ENCODE results near the gene TTN. TPM values are rescaled to one million over a fixed set of nuclear protein-coding genes. Genes with fewer than 3 reads are reported as not detected.

Gene TTN
- polyA plus RNA-seq (2013, experiment 1 of 2) = 0.03 TPM
- 0.01 TPM for polyA plus RNA-seq (2013, experiment 2 of 2)

DNA sequence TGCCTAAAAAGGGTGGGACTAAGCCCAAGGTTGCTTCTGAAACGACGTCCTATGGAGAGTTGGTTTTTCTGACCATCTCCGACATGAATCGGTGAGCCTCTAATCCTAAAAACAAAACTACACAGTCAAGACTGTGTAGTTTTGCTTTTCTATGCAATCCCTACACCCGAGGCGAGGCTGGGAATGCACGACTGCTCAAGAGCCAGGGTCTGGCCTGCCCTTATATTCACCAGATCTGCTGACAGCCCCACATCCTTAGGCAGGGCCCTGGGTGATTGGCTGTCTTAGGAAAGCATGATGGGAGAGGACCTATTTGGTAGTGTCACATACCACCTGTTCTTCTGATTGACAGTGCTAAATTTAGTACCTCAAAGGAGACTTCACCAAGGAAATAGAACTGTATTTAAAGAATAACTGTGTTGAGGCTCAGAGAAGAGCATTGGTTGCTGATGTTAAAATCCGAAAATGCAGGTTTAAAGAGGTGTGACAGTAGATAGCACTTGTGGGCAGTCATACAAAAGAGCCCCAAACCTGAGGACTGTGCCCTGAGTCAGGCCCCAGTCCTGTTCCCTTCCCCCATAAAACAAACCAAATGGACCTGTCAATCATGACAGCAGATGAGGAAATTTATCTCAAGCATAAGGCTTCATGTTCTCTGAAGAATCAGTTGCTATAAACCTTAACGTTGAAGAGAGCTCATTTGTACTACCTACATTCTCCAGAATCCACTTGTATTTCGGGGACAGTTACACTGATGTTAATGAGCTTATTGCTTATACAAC, at the start of gene TTN:
TTN (minus strand) TSS at position 197 of the 782 bp plus-strand sequence. CDS start 2,781 bp downstream, outside the sequence.
- Histone ChIP-seq H3K23ac (ENCODE audit: low read length in 2 of 2) (no peak within 1 kb of the TSS), H3K4ac (ENCODE audit: low read depth in 1 of 2, low read length in 2 of 2) (no peak within 1 kb of the TSS), H3K4me2 (ENCODE audit: low read length, poor library complexity, severe bottlenecking) (no peak within 1 kb of the TSS), H3K27me3 (ENCODE audit: control insufficient read depth in 1 of 2, insufficient read depth in 1 of 2, low read length in 2 of 2) (no peaks in the 10 kb centered on the region), H2AK5ac (ENCODE audit: low read length, severe bottlenecking) (no peak within 1 kb of the TSS), H2BK120ac (ENCODE audit: low read depth, low read length) (no peak within 1 kb of the TSS), H3K14ac (ENCODE audit: low read length in 2 of 2) (no peak within 1 kb of the TSS), H2AFZ (ENCODE audit: low read depth, low read length) (no peak within 1 kb of the TSS), H3K4me3 (ENCODE audit: insufficient read depth in 1 of 2, low read depth in 1 of 2, low read length in 2 of 2) (no peak within 1 kb of the TSS), H3K9me3 (ENCODE audit: control insufficient read depth, low read length) (no peaks in the 10 kb centered on the region), H3K9ac (ENCODE audit: low read length) (no peak within 1 kb of the TSS), H2BK5ac (ENCODE audit: low read depth, low read length, poor library complexity, severe bottlenecking) (no peak within 1 kb of the TSS), H3K79me1 (replicated peaks; ENCODE audit: low read length, poor library complexity, severe bottlenecking) (no peaks in the 10 kb centered on the region), H3K18ac (ENCODE audit: low read depth in 1 of 2, low read length in 2 of 2) (no peak within 1 kb of the TSS), H2BK15ac (ENCODE audit: low read depth, poor library complexity, severe bottlenecking) (no peak within 1 kb of the TSS), H4K8ac (ENCODE audit: low read length) (no peak within 1 kb of the TSS), H3K4me1 (ENCODE audit: control insufficient read depth, insufficient read depth, low read depth, low read length) (no peaks in the 10 kb centered on the region), H3K27ac (ENCODE audit: low read length, poor library complexity, severe bottlenecking) (no peak within 1 kb of the TSS), H2BK12ac (ENCODE audit: low read length in 2 of 2) (no peak within 1 kb of the TSS), H3K36me3 (ENCODE audit: control insufficient read depth in 1 of 2, insufficient read depth in 2 of 2, low read depth in 1 of 2, low read length in 2 of 2) (no peaks in the 10 kb centered on the region), H4K91ac (ENCODE audit: low read length) (no peak within 1 kb of the TSS)
- DNase-seq = no peak
- WGBS = 83% methylated on average over 10 of the region's 10 CpGs

GRCh38 chr2:178855151-178855550, 47.9 kb upstream of the TTN start:
- DNase-seq = no peak
- Histone ChIP-seq H3K4me3 (ENCODE audit: insufficient read depth in 1 of 2, low read depth in 1 of 2, low read length in 2 of 2) (no peak overlapping the region), H4K8ac (ENCODE audit: low read length) (no peak overlapping the region), H2BK5ac (ENCODE audit: low read depth, low read length, poor library complexity, severe bottlenecking) (no peak overlapping the region), H3K27ac (ENCODE audit: low read length, poor library complexity, severe bottlenecking) (no peak overlapping the region), H3K4me2 (ENCODE audit: low read length, poor library complexity, severe bottlenecking) (no peak overlapping the region), H2BK120ac (ENCODE audit: low read depth, low read length) (no peak overlapping the region), H3K27me3 (ENCODE audit: control insufficient read depth in 1 of 2, insufficient read depth in 1 of 2, low read length in 2 of 2) (no peaks in the 10 kb centered on the region), H3K9me3 (ENCODE audit: control insufficient read depth, low read length) (no peaks in the 10 kb centered on the region), H3K9ac (ENCODE audit: low read length) (no peak overlapping the region), H4K91ac (ENCODE audit: low read length) (no peak overlapping the region), H3K18ac (ENCODE audit: low read depth in 1 of 2, low read length in 2 of 2) (no peak overlapping the region), H3K14ac (ENCODE audit: low read length in 2 of 2) (no peak overlapping the region), H3K23ac (ENCODE audit: low read length in 2 of 2) (no peak overlapping the region), H3K79me1 (replicated peaks; ENCODE audit: low read length, poor library complexity, severe bottlenecking) (no peaks in the 10 kb centered on the region), H3K36me3 (ENCODE audit: control insufficient read depth in 1 of 2, insufficient read depth in 2 of 2, low read depth in 1 of 2, low read length in 2 of 2) (no peaks in the 10 kb centered on the region), H2BK12ac (ENCODE audit: low read length in 2 of 2) (no peak overlapping the region), H2BK15ac (ENCODE audit: low read depth, poor library complexity, severe bottlenecking) (no peak overlapping the region), H2AK5ac (ENCODE audit: low read length, severe bottlenecking) (no peak overlapping the region), H3K4ac (ENCODE audit: low read depth in 1 of 2, low read length in 2 of 2) (no peak overlapping the region), H2AFZ (ENCODE audit: low read depth, low read length) (no peak overlapping the region), H3K4me1 (ENCODE audit: control insufficient read depth, insufficient read depth, low read depth, low read length) (no peaks in the 10 kb centered on the region)

GRCh38 chr2:178848335-178848734, 41.1 kb upstream of the TTN start:
- Histone ChIP-seq H3K27ac (ENCODE audit: low read length, poor library complexity, severe bottlenecking) (no peak overlapping the region), H3K4me2 (ENCODE audit: low read length, poor library complexity, severe bottlenecking) (no peak overlapping the region), H3K9me3 (ENCODE audit: control insufficient read depth, low read length) (no peaks in the 10 kb centered on the region), H2BK120ac (ENCODE audit: low read depth, low read length) (no peak overlapping the region), H3K79me1 (replicated peaks; ENCODE audit: low read length, poor library complexity, severe bottlenecking) (no peaks in the 10 kb centered on the region), H3K9ac (ENCODE audit: low read length) (no peak overlapping the region), H2BK15ac (ENCODE audit: low read depth, poor library complexity, severe bottlenecking) (no peak overlapping the region), H3K4me3 (ENCODE audit: insufficient read depth in 1 of 2, low read depth in 1 of 2, low read length in 2 of 2) (no peak overlapping the region), H2BK5ac (ENCODE audit: low read depth, low read length, poor library complexity, severe bottlenecking) (no peak overlapping the region), H3K4ac (ENCODE audit: low read depth in 1 of 2, low read length in 2 of 2) (no peak overlapping the region), H2BK12ac (ENCODE audit: low read length in 2 of 2) (no peak overlapping the region), H2AK5ac (ENCODE audit: low read length, severe bottlenecking) (no peak overlapping the region), H3K23ac (ENCODE audit: low read length in 2 of 2) (no peak overlapping the region), H3K4me1 (ENCODE audit: control insufficient read depth, insufficient read depth, low read depth, low read length) (no peaks in the 10 kb centered on the region), H3K36me3 (ENCODE audit: control insufficient read depth in 1 of 2, insufficient read depth in 2 of 2, low read depth in 1 of 2, low read length in 2 of 2) (no peaks in the 10 kb centered on the region), H4K8ac (ENCODE audit: low read length) (no peak overlapping the region), H3K27me3 (ENCODE audit: control insufficient read depth in 1 of 2, insufficient read depth in 1 of 2, low read length in 2 of 2) (no peaks in the 10 kb centered on the region), H2AFZ (ENCODE audit: low read depth, low read length) (no peak overlapping the region), H3K18ac (ENCODE audit: low read depth in 1 of 2, low read length in 2 of 2) (no peak overlapping the region), H4K91ac (ENCODE audit: low read length) (no peak overlapping the region), H3K14ac (ENCODE audit: low read length in 2 of 2) (no peak overlapping the region)
- no peak for DNase-seq
- WGBS = 95% methylated on average over 5 of the region's 5 CpGs

DNA sequence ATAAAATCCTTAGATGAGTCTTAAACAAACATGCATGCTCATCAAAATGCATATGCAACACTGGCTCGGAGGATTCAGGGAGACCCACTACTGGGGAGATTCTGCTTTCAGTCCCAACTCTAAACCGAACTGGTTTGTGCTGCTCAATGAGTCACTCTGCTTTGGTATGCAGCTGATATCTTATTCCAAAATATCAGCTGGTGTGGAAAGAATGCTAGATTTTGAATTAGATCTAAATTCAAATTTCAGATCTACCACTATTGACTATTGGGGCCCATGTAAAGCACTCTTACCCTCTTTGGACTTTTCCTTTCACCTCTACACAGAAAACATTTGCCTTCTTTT, 39.2 kb upstream of the TTN start:
- H3K14ac ChIP-seq (ENCODE audit: low read length in 2 of 2) = no peak overlapping the region
- no peaks in the 10 kb centered on the region for H3K36me3 ChIP-seq (ENCODE audit: control insufficient read depth in 1 of 2, insufficient read depth in 2 of 2, low read depth in 1 of 2, low read length in 2 of 2)
- no peak overlapping the region for H2BK120ac ChIP-seq (ENCODE audit: low read depth, low read length)
- H3K27me3 ChIP-seq (ENCODE audit: control insufficient read depth in 1 of 2, insufficient read depth in 1 of 2, low read length in 2 of 2) = no peaks in the 10 kb centered on the region
- WGBS = 88% methylated on average over 2 of the region's 2 CpGs
- no peaks in the 10 kb centered on the region for H3K4me1 ChIP-seq (ENCODE audit: control insufficient read depth, insufficient read depth, low read depth, low read length)
- no peak overlapping the region for H2BK5ac ChIP-seq (ENCODE audit: low read depth, low read length, poor library complexity, severe bottlenecking)
- no peak overlapping the region for H3K23ac ChIP-seq (ENCODE audit: low read length in 2 of 2)
- no peak overlapping the region for H3K4ac ChIP-seq (ENCODE audit: low read depth in 1 of 2, low read length in 2 of 2)
- no peaks in the 10 kb centered on the region for H3K9me3 ChIP-seq (ENCODE audit: control insufficient read depth, low read length)
- H2BK15ac ChIP-seq (ENCODE audit: low read depth, poor library complexity, severe bottlenecking) = no peak overlapping the region
- DNase-seq = no peak
- H2BK12ac ChIP-seq (ENCODE audit: low read length in 2 of 2) = no peak overlapping the region
- H3K4me2 ChIP-seq (ENCODE audit: low read length, poor library complexity, severe bottlenecking) = no peak overlapping the region
- H3K27ac ChIP-seq (ENCODE audit: low read length, poor library complexity, severe bottlenecking) = no peak overlapping the region
- H4K8ac ChIP-seq (ENCODE audit: low read length) = no peak overlapping the region
- H3K18ac ChIP-seq (ENCODE audit: low read depth in 1 of 2, low read length in 2 of 2) = no peak overlapping the region
- peak overlapping the region in 1 of 2 experiments; percentile 16 for H3K4me3 ChIP-seq (ENCODE audit: insufficient read depth in 1 of 2, low read depth in 1 of 2, low read length in 2 of 2)
- H2AK5ac ChIP-seq (ENCODE audit: low read length, severe bottlenecking) = no peak overlapping the region
- H3K79me1 ChIP-seq (replicated peaks; ENCODE audit: low read length, poor library complexity, severe bottlenecking) = no peaks in the 10 kb centered on the region
- H2AFZ ChIP-seq (ENCODE audit: low read depth, low read length) = no peak overlapping the region
- H4K91ac ChIP-seq (ENCODE audit: low read length) = no peak overlapping the region
- H3K9ac ChIP-seq (ENCODE audit: low read length) = peak overlapping the region; percentile 41

Measured in mesenchymal stem cell (in vitro differentiated cells and primary cell).